CD4-positive, alpha-beta T cell treated with Interleukin-17A for 1 hour (primary cell): ENCODE data around the gene EXO1.

Experiments used
- DNase-seq: peaks from one replicate; pipeline ENCODE4 v3.0.0-alpha.2; 2020

The EXO1 gene

DNA sequence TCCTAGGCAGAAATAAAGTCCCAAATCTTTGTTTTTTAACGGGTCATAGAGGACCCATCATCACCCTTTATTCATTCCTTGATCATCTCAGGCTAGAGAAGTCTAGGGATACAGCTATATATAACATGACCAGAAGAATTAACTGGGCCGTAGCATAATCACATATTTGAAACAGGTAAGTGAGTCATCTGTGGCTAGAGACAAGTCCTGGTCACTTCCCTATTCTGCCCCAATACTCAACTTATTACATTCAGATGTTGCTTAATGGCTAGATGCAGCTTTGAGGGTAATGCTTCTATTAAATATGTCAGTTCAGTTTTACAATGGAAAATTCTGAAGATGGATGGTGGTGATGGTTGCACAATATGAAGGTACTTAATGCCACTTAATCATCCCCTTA lies 47.0 kb downstream of the EXO1 start:
- no peak for DNase-seq

GRCh38 chr1:241896670-241896962 lies 48.6 kb downstream of the EXO1 start:
- DNase-seq = no peak

- no peak for DNase-seq
Observed at GRCh38 chr1:241899210-241899609, 51.2 kb downstream of the EXO1 start.

DNA sequence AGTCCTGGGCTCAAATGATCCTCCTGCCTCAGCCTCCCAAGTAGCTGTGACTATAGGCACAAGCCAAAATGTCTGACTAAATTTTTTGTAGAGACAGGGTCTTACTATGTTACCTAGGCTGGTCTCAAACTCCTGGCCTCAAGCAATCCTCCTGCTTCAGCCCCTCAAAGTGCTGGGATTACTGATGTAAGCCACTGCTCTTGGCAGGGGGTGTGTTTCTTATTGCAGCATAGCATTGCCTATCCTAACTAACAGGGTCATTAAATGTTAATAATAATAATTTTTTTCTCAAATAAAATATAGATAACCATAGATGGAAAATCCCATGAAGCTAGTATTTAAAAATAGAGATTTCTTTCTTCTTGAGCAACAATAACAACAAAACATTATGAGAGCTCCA lies 52.4 kb downstream of the EXO1 start:
- no peak for DNase-seq

DNA sequence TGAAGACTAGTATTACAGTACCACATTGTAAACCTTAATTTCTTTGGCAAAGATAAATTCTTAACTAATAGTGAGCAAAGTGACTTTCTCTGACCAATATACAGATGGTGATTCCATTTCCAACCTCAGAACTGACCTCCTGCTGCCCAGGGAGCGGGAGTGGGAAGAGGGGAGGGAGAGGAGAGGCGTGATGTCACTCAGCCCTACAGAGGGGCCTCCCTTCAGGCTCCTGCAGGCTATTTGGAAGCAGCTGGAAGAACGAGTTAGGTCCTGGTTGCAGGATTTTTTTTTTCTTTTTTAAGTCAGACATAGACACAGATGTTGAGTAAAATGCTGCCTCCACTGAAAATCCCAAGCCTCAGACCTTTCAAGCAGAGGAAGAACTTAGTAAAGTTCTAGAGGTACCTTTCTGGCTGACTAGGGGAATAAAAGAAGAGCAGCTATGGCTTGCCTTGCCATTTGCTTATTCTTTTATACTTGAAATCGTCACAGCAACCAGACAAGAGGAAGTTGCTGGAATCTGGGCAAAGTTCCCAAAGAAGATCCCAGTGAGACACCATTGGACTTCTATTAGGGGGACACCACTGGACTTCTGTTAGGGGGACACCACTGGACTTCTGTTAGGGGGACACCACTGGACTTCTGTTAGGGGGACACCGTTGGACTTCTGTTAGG lies 54.5 kb downstream of the EXO1 start:
- no peak for DNase-seq

- no peak for DNase-seq
Observed at GRCh38 chr1:241916196-241916595, 68.2 kb downstream of the EXO1 start.

DNA sequence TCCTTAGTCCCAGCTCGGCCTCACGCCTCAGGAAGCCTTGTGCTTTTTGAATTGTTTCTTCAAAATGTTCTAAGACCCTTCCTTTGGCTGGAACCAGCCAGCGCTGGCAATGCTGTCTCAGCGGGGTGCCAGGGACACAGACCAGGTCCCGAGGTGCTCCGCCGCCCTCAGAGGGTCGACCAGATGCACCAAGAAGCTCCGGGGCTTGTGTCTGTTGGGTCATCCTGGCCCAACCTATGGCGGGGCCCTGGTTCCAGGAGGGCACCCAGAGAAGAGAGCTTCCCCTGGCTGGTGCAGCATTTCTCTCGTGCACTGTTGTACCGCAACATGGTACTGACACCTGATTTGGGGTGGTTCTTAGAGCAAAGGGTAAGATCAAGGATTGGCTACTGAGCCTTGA lies 69.5 kb downstream of the EXO1 start:
- DNase-seq = no peak

- DNase-seq = no peak
Observed at GRCh38 chr1:241918879-241919278, 70.9 kb downstream of the EXO1 start.

DNA sequence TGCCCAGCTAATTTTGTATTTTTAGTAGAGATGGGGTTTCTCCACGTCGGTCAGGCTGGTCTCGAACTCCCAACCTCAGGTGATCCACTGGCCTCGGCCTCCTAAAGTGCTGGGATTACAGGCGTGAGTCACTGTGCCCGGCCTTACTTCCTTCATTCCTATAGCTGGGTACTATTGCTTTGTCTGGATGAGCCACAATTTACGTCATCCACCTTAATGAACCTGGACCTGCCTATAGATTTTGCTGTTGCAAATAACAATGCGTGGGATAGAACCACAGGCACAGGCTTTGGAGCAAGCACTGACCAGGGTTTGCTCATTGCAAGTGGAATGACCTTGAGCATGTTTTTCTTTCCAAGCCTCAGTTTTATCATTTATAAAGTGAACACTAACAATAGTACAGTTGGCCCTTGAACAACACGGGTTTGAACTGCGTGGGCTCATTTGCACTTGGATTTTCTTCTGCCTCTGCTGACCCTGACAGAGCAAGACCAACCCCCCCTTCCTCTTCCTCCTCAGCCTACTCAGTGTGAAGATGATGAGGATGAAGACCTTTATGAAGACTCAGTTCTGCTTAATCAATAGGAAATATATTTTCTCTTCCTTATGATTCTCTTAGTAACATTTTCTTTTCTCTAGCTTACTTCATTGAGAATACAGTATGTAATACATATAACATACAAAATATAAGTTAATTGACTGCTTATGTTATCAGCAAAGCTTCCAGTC lies 76.2 kb downstream of the EXO1 start:
- no peak for DNase-seq

DNA sequence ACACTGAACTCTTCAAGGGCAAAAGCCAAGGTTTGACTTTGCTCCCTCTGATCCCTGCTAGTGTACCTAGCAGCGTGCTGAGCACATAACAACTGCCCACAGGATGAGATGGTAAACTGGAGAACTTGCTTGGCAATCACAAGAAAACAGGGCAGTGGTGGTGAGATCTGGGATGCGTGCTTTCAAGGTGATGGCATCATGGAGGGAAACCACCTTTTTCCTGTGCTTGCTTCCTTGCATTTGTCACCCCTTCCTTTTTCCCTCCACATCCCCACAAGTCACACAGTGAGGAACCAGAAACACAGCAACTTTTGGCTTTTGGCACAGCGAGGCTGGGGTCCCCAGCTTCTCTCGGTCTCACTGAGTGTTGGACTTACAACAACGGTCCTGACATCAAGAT lies 78.1 kb downstream of the EXO1 start:
- no peak for DNase-seq

DNA sequence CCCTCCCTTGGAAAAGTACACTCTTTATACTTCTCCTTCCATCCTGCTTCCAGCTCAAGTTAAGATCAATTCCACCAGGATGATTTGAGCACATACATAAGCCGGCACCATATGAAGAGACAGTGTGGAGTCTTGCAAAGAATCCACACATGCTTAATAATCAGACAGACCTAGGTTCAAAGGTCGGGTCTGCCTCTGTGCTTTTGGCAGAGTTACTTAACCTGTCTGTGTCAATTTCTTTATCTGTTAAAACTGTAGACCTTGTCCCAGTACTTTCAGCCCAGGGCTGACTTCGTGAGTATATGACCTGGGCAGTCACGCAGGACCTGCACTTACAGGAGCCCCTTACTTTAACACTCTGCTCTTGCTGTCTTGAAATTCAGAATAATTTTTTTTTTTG lies 79.3 kb downstream of the EXO1 start:
- DNase-seq = no peak

- no peak for DNase-seq
Observed at GRCh38 chr1:241932845-241933244, 84.8 kb downstream of the EXO1 start.

DNA sequence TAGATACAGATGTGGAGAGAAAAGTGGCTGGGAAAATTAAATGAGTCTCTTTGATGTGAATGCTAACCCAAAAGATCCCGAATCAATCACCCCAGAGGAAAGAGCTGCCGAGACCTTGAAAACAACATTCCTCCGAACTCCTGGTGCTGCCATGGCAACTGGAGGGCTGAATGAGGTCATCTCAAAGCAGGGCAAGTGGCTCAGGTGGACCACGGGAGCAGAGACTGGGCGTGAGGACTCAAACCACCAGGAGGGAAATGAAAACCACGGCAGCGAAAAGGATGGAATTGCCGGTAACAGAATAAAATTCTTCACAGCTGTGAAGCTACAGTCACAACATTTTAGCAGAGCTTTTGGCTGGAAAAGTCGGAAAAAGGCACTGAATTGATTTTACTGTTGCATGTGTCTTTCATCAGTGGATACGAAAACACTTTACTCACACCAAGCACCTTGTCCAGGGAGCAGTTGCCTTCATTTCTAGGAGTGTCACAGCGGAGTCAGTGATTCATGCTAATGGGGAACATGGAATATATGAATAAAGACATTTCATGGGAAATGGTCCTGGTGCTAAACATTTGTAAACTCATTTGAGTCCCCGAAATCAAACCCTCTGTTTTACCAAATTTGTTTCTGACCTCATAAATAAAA lies 86.3 kb downstream of the EXO1 start:
- no peak for DNase-seq

DNA sequence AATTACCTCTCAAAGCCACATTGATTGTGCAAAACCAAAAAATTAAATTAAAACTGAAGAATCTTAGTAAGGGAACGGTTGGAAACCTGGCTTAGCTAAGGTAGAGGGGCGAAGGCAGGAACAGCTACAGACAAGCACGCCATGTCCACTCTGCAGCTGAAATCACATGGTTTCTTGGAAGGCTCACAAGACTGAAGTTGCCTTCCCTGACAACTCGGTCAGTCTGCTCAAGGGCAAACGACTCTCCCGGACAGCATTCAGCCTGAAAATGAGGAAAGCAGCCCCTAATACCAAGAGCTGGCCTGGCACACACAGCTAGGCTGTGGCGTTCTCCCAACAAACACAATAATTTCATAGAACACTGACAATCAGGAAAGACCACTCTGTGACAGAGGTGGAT lies 86.9 kb downstream of the EXO1 start:
- DNase-seq = no peak
